SK-N-SH treated with all-trans-retinoic acid at 6 μM for 48 hours (cell line): ENCODE data around the gene OLA1.

Experiments
- ATAC-seq: fragments of 200-7000 bp; cut with Tn5 transposase; 3 replicates; pipeline ENCODE4 v1.9.1; 2020; ENCODE audit warnings: mild to moderate bottlenecking, moderate library complexity
- ARNTL ChIP-seq: fragments of 450-650 bp; formaldehyde crosslinking; IDR thresholded peaks from 2 replicates; pipeline ENCODE4 v1.5.0; 2020; ENCODE audit warnings: low read depth, mild to moderate bottlenecking, moderate library complexity, borderline replicate concordance
- BACH2 ChIP-seq: fragments of 250-450 bp; sonication (Bioruptor Pico); IDR thresholded peaks from 2 replicates; pipeline ENCODE4 v1.9.0; 2021; ENCODE audit warnings: mild to moderate bottlenecking, borderline replicate concordance
- CSDC2 ChIP-seq: fragments of 250-450 bp; sonication (Bioruptor Pico); IDR thresholded peaks from 2 replicates; pipeline ENCODE4 v1.5.0; 2020; ENCODE audit warnings: mild to moderate bottlenecking, moderate library complexity
- ESRRG ChIP-seq: fragments of 250-450 bp; sonication (Bioruptor Pico); IDR thresholded peaks from 2 replicates; pipeline ENCODE4 v1.6.1; 2021; ENCODE audit warnings: mild to moderate bottlenecking
- GLIS3 ChIP-seq: fragments of 250-450 bp; sonication (Bioruptor Pico); IDR thresholded peaks from 2 replicates; pipeline ENCODE4 v1.5.0; 2020; ENCODE audit warnings: mild to moderate bottlenecking, moderate library complexity
- ISL1 ChIP-seq: fragments of 250-450 bp; sonication (Bioruptor Pico); IDR thresholded peaks from 2 replicates; pipeline ENCODE4 v2.1.2; 2022; ENCODE audit warnings: mild to moderate bottlenecking, moderate library complexity
- OSR1 ChIP-seq: fragments of 250-450 bp; sonication (Bioruptor Pico); IDR thresholded peaks from 2 replicates; pipeline ENCODE4 v1.8.0; 2022; ENCODE audit warnings: moderate library complexity, mild to moderate bottlenecking, inconsistent platforms
- PATZ1 ChIP-seq: fragments of 250-450 bp; sonication (Bioruptor Pico); IDR thresholded peaks from 2 replicates; pipeline ENCODE4 v1.8.0; 2020; ENCODE audit warnings: mild to moderate bottlenecking, moderate library complexity, borderline replicate concordance
- PPARA ChIP-seq: fragments of 250-450 bp; sonication (Bioruptor Pico); IDR thresholded peaks from 2 replicates; pipeline ENCODE4 v1.5.0; 2020; ENCODE audit warnings: mild to moderate bottlenecking, borderline replicate concordance
- RARB ChIP-seq: fragments of 250-450 bp; sonication (Bioruptor Pico); IDR thresholded peaks from 2 replicates; pipeline ENCODE4 v1.8.0; 2021; ENCODE audit warnings: mild to moderate bottlenecking, moderate library complexity
- SNAI2 ChIP-seq: fragments of 250-450 bp; sonication (Bioruptor Pico); IDR thresholded peaks from 2 replicates; pipeline ENCODE4 v1.5.0; 2020; ENCODE audit warnings: mild to moderate bottlenecking, moderate library complexity
- TCF4 ChIP-seq: fragments of 250-450 bp; sonication (Bioruptor Pico); IDR thresholded peaks from 2 replicates; pipeline ENCODE4 v1.8.0; 2021; ENCODE audit warnings: mild to moderate bottlenecking, moderate library complexity, borderline replicate concordance
- TOX ChIP-seq: fragments of 250-450 bp; sonication (Bioruptor Pico); IDR thresholded peaks from 2 replicates; pipeline ENCODE4 v1.8.0; 2021; ENCODE audit warnings: mild to moderate bottlenecking, moderate library complexity, borderline replicate concordance
- ZC3H10 ChIP-seq: fragments of 250-450 bp; sonication (Bioruptor Pico); IDR thresholded peaks from 2 replicates; pipeline ENCODE4 v1.5.1; 2021; ENCODE audit warnings: mild to moderate bottlenecking, moderate library complexity
- ZFP3 ChIP-seq: fragments of 250-450 bp; sonication (Bioruptor Pico); IDR thresholded peaks from 2 replicates; pipeline ENCODE4 v1.5.0; 2020; ENCODE audit warnings: mild to moderate bottlenecking, moderate library complexity
- ZFP30 ChIP-seq: fragments of 450-650 bp; formaldehyde crosslinking; IDR thresholded peaks from 2 replicates; pipeline ENCODE4 v1.5.0; 2022; ENCODE audit warnings: mild to moderate bottlenecking, moderate library complexity
- ZNF565 ChIP-seq: fragments of 450-650 bp; formaldehyde crosslinking; conservative IDR thresholded peaks from 2 replicates; pipeline ENCODE4 v1.5.0; 2020; ENCODE audit warnings: low read depth, mild to moderate bottlenecking, moderate library complexity
- ZNF70 ChIP-seq: fragments of 450-650 bp; formaldehyde crosslinking; IDR thresholded peaks from 2 replicates; pipeline ENCODE4 v1.5.0; 2020; ENCODE audit warnings: mild to moderate bottlenecking, moderate library complexity
- ZNF8 ChIP-seq: fragments of 450-650 bp; formaldehyde crosslinking; IDR thresholded peaks from 2 replicates; pipeline ENCODE4 v1.5.0; 2020; ENCODE audit warnings: mild to moderate bottlenecking, moderate library complexity
- TF ChIP-seq, protein P1 (sequence below): fragments of 250-450 bp; sonication (Bioruptor Pico); IDR thresholded peaks from 2 replicates; pipeline ENCODE4 v1.5.1; 2021; ENCODE audit warnings: mild to moderate bottlenecking, moderate library complexity
- TF ChIP-seq, protein P2 (sequence below): fragments of 250-450 bp; sonication (Bioruptor Pico); IDR thresholded peaks from 2 replicates; pipeline ENCODE4 v1.5.1; 2020; ENCODE audit warnings: low read depth, mild to moderate bottlenecking, moderate library complexity
- TF ChIP-seq, protein P3 (sequence below): fragments of 250-450 bp; sonication (Bioruptor Pico); IDR thresholded peaks from 2 replicates; pipeline ENCODE4 v1.5.0; 2020; ENCODE audit warnings: mild to moderate bottlenecking, moderate library complexity

The OLA1 gene

DNA sequence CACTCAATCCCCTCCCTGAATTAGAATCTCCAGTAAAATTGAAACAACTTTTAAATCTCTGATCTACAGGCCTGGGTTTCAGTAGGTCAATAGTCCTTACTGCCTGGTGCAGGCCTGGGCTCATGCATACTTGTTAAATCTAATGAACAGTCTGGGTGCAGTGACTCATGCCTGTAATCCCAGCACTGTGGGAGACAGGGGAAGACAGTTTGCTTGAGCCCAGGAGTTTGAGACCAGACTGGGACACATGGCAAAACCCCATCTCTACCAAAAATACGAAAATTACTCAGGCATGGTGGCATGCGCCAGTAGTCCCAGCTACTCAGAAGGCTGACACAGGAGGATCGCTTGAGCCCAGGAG, 188.5 kb downstream of the OLA1 start:
- peak; percentile 78 for ATAC-seq
- TF ChIP-seq, protein P1, sequence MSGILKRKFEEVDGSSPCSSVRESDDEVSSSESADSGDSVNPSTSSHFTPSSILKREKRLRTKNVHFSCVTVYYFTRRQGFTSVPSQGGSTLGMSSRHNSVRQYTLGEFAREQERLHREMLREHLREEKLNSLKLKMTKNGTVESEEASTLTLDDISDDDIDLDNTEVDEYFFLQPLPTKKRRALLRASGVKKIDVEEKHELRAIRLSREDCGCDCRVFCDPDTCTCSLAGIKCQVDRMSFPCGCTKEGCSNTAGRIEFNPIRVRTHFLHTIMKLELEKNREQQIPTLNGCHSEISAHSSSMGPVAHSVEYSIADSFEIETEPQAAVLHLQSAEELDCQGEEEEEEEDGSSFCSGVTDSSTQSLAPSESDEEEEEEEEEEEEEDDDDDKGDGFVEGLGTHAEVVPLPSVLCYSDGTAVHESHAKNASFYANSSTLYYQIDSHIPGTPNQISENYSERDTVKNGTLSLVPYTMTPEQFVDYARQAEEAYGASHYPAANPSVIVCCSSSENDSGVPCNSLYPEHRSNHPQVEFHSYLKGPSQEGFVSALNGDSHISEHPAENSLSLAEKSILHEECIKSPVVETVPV (CRISPR knock-in tag) = no peak
- TF ChIP-seq BACH2 (CRISPR knock-in tag) = no peak
- no peak for TF ChIP-seq ISL1 (CRISPR knock-in tag)
- TF ChIP-seq ZFP30 (CRISPR knock-in tag) = no peak
- no peak for TF ChIP-seq PPARA (CRISPR knock-in tag)
- TF ChIP-seq RARB (CRISPR knock-in tag) = no peak
- TF ChIP-seq PATZ1 (CRISPR knock-in tag) = no peak
- no peak for TF ChIP-seq OSR1 (CRISPR knock-in tag)
- TF ChIP-seq ZNF70 (CRISPR knock-in tag) = no peak
- no peak for TF ChIP-seq ZNF565 (CRISPR knock-in tag)
- TF ChIP-seq TOX (CRISPR knock-in tag) = no peak
- no peak for TF ChIP-seq GLIS3
- TF ChIP-seq, protein P2, sequence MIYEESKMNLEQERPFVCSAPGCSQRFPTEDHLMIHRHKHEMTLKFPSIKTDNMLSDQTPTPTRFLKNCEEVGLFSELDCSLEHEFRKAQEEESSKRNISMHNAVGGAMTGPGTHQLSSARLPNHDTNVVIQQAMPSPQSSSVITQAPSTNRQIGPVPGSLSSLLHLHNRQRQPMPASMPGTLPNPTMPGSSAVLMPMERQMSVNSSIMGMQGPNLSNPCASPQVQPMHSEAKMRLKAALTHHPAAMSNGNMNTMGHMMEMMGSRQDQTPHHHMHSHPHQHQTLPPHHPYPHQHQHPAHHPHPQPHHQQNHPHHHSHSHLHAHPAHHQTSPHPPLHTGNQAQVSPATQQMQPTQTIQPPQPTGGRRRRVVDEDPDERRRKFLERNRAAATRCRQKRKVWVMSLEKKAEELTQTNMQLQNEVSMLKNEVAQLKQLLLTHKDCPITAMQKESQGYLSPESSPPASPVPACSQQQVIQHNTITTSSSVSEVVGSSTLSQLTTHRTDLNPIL (CRISPR knock-in tag) = no peak
- no peak for TF ChIP-seq ZC3H10 (CRISPR knock-in tag)
- no peak for TF ChIP-seq TCF4 (CRISPR knock-in tag)
- TF ChIP-seq ESRRG (CRISPR knock-in tag) = no peak
- no peak for TF ChIP-seq ARNTL (CRISPR knock-in tag)
- TF ChIP-seq ZNF8 = no peak
- TF ChIP-seq, protein P3, sequence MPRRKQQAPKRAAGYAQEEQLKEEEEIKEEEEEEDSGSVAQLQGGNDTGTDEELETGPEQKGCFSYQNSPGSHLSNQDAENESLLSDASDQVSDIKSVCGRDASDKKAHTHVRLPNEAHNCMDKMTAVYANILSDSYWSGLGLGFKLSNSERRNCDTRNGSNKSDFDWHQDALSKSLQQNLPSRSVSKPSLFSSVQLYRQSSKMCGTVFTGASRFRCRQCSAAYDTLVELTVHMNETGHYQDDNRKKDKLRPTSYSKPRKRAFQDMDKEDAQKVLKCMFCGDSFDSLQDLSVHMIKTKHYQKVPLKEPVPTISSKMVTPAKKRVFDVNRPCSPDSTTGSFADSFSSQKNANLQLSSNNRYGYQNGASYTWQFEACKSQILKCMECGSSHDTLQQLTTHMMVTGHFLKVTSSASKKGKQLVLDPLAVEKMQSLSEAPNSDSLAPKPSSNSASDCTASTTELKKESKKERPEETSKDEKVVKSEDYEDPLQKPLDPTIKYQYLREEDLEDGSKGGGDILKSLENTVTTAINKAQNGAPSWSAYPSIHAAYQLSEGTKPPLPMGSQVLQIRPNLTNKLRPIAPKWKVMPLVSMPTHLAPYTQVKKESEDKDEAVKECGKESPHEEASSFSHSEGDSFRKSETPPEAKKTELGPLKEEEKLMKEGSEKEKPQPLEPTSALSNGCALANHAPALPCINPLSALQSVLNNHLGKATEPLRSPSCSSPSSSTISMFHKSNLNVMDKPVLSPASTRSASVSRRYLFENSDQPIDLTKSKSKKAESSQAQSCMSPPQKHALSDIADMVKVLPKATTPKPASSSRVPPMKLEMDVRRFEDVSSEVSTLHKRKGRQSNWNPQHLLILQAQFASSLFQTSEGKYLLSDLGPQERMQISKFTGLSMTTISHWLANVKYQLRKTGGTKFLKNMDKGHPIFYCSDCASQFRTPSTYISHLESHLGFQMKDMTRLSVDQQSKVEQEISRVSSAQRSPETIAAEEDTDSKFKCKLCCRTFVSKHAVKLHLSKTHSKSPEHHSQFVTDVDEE (CRISPR knock-in tag) = no peak
- no peak for TF ChIP-seq CSDC2

- ATAC-seq = no peak; the same call in 1 of the 3 replicates
- TF ChIP-seq ZNF8 (no peak), RARB (CRISPR knock-in tag) (no peak)
- TF ChIP-seq, all 23 proteins: peak for 0
Observed at GRCh38 chr2:174059178-174059883, 189.0 kb downstream of the OLA1 start.

DNA sequence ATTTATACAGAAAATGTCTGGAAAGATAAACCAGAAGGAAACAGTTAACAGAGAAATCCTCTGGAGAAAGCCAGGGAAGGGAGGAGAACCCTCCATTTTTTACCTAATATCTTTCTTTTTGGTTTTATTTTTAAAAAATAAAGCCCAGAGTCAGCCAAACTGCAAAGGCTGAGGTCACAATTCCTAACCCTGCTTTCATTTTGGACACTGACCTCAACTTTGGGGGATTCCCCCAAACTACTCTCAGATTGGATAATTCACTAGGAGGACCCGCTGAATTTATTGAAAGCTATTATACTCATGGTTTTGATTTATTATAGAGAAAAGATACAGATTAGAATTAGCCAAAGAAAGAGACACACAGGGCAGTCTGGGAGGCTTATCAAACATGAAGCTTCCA, 189.9 kb downstream of the OLA1 start:
- no peak for ATAC-seq
- TF ChIP-seq TOX (CRISPR knock-in tag) (no peak), ZFP30 (CRISPR knock-in tag) (no peak), CSDC2 (no peak), ISL1 (CRISPR knock-in tag) (no peak), ESRRG (CRISPR knock-in tag) (no peak), PPARA (CRISPR knock-in tag) (no peak), ZNF565 (CRISPR knock-in tag) (no peak)

- no peak for ATAC-seq
- TF ChIP-seq, protein P2 (CRISPR knock-in tag) = no peak
- no peak for TF ChIP-seq RARB (CRISPR knock-in tag)
- no peak for TF ChIP-seq ZFP3 (CRISPR knock-in tag)
- no peak for TF ChIP-seq ZNF70 (CRISPR knock-in tag)
- no peak for TF ChIP-seq ZFP30 (CRISPR knock-in tag)
- no peak for TF ChIP-seq SNAI2
Observed at GRCh38 chr2:174058026-174058425, 190.3 kb downstream of the OLA1 start.
